Activated naive CD4-positive, alpha-beta T cell treated with anti-CD3 and anti-CD28 coated beads, Interleukin-2, amount 50 U/mL, for 72 hours (primary cell): ENCODE measurements around the gene SPRED2. TPM values are rescaled to one million over a fixed set of nuclear protein-coding genes. Genes with fewer than 3 reads are reported as not detected.

ENCODE experiments used
- ATAC-seq, 2 donors: fragments of 150-1000 bp; cut with Tn5 transposase; 2 replicates each; pipeline ENCODE4 v1.10.0; 2021; ENCODE audit warnings: mild to moderate bottlenecking in 2 of 2, moderate library complexity in 2 of 2
- DNase-seq, 2 donors: peaks; one replicate each; pipeline ENCODE4 v3.0.0; 2021 to 2022; ENCODE audit warnings: low spot score in 2 of 2
- H3K27ac Mint-ChIP-seq, 2 donors: one replicate each; pipeline ENCODE4 v1.8.0; 2022; ENCODE audit warnings: mild to moderate bottlenecking in 2 of 2, mixed read lengths in 2 of 2
- H3K36me3 Mint-ChIP-seq, 2 donors: one replicate each; pipeline ENCODE4 v1.8.0; 2022; ENCODE audit warnings: mixed read lengths in 2 of 2
- H3K9me3 Mint-ChIP-seq, 2 donors: one replicate each; pipeline ENCODE4 v1.8.0; 2022; ENCODE audit warnings: mixed read lengths in 2 of 2
- total RNA-seq, 2 donors: library from RNA; stranded (reverse); gene quantifications; one replicate each; pipeline ENCODE4 v1.2.3, GENCODE V29; 2022

The SPRED2 gene
- total RNA-seq, 2 donors from 2014 or later, result 3.5 to 8.3 TPM

DNA sequence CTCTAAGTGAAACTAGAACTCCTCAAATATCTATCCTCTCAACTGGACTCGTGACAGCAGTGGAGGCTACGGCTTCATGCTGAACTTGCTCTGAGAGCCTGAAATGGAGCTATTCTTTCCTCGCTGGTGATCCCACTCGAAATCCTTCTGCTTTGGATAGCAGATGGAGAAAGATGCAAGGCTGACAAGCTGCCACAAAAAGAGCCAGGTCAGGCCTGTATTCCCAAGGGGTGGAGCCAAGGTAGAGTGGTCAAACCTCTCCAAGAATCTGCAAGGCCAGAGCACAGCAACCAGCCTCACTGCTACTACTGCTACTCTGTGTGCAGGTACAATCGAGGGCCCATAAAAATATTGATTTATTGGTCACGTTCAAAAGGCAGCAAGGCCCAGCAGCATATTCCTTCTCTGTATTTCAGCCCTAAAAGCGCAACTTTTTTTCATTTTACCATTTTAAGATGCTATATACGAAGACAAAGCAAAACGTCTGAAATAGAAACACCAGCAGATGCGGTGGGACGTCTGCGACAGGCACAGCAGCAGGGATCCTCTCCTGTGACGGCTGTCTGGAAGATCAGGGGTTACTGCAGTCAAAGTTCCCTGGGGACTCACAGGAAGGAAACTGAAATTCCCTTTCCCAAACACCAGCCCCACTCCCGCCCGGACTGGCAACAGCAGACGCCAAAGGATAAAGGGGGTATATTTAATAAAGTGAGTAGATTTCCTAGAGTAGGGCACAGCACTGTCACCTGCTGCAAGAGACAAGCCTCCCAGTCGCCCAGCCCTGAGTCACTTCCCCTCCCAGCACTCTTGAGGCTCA lies 2.4 kb downstream of the SPRED2 start:
- ATAC-seq (peak; percentile 51 to 63), DNase-seq (no peak)
- Mint-ChIP-seq H3K36me3 (no peaks in the 10 kb centered on the region), H3K9me3 (no peaks in the 10 kb centered on the region), H3K27ac (no peak overlapping the region)

DNA sequence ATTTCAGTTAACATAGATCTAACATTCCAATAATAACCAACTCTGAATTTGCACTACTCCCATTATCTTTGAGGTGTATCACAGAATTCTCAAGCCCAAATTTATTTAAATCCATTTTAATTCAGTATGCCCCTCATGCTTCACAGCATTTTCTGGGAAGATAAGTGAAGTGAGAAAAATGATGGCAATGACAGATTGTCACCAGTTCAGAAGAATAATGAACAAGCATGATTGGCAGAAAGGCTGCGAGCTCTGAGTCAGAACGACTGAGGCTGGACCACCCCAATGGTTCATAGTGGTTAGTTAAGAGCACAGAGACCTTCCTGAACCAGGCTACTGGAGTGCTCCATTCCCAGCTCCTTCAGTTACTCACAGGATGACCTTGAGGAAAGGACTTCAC lies 4.9 kb downstream of the SPRED2 start:
- ATAC-seq, result no peak
- no peaks in the 10 kb centered on the region for H3K36me3 Mint-ChIP-seq
- H3K9me3 Mint-ChIP-seq, result no peaks in the 10 kb centered on the region
- no peak for DNase-seq
- no peak overlapping the region for H3K27ac Mint-ChIP-seq

DNA sequence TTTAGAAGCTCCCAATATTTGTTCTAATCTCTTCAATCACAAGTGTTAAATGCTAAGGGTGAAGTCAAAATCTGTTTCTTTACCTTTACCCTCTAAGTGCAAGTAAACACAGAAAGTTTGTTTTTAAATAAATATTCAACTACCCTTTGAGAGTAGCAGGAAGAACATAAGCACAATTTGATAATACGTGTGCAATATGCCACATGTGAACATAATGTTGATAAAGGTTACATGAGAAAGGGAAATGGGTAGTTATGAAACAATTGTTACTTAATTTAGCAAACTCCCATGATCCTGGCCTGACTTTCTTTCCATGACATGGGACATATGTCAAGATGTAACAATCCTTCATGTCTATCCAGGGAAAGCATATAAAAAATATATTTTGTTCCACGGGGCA lies 7.1 kb downstream of the SPRED2 start:
- ATAC-seq (no peak), DNase-seq (no peak)
- peaks cover 7 to 8% of the 10 kb centered on the region in 2 donors for H3K9me3 Mint-ChIP-seq
- H3K36me3 Mint-ChIP-seq, result peaks cover 8 to 14% of the 10 kb centered on the region in 2 donors
- H3K27ac Mint-ChIP-seq, result no peak overlapping the region

DNA sequence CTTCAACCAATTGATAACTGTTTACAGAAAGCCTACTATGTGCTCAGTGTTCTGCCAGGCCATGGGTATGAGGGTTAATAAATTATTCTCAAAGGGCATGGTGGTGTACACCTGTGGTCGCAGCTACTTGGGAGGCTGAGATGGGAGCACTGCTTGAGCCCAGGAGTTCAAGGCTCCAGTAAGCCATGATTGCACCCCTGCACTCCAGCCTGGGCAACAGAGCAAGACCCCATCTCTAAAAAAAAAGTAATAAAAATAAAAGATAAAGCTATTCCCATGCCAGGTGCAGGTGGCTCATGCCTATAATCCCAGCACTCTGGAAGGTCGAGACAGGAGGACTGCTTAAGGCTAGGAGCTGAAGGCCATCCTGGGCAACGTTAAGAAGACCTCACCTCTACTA lies 8.0 kb downstream of the SPRED2 start:
- DNase-seq (no peak), ATAC-seq (no peak)
- Mint-ChIP-seq H3K9me3 (peaks cover 7 to 8% of the 10 kb centered on the region in 2 donors), H3K27ac (no peak overlapping the region), H3K36me3 (peaks cover 9 to 18% of the 10 kb centered on the region in 2 donors)

DNA sequence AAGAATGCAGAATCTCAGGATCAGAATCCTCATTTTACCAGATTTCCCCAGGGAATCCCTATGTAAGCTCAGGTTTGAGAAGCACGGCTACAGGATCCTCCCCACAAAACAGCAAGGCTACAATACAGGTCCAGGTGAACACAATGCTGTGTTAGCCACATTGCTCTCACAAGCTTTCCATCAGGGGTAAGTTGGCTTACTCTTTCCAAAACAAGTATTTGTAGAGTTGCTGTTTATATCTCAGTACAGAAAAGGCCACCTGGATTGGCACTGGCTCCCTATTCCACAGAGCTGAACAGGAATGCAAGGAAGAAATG lies 11.0 kb downstream of the SPRED2 start:
- H3K36me3 Mint-ChIP-seq, result peaks cover 9 to 19% of the 10 kb centered on the region in 2 donors

DNA sequence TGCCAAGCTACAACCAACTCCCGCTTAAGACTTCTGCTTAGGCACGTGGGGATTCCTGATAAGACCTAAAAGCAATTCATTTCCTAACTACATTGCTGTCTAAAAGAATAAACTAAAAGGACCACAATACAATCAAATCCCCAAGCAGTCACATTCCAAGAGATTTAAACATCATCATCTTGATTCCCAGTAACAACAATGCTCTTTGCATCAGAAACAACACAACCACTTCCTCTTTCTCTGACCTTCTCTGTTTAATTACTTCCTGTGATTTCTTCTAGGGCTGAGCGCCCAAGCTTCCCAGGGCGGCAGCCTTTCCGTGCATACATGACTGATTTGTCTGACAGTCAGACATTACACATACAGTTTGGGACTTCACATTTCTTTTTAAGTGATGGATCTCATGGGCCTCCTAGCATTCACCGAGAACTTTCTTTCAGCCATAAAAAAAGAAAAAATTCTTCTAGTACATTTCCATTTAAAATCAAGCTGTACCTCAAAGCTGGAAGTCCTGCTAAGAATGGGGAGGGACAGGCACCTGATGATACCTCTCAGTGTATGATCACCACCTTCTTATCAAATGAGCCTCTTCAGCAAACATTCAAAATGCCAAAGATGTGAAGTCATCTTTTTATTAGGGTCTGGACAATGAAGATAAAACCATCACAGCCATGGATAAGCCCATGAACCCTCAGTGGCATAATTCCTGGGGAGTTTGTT lies 11.5 kb downstream of the SPRED2 start:
- Mint-ChIP-seq H3K9me3 (peaks cover 7 to 8% of the 10 kb centered on the region in 2 donors), H3K27ac (no peak overlapping the region), H3K36me3 (peaks cover 9 to 19% of the 10 kb centered on the region in 2 donors)
- peak in 1 of 2 donors; percentile 38 for ATAC-seq
- no peak for DNase-seq

More for the DNA sequence above, 11.0 kb downstream of the SPRED2 start:
- no peak for ATAC-seq
- no peak for DNase-seq
- Mint-ChIP-seq H3K27ac (no peak overlapping the region), H3K9me3 (peaks cover 7 to 8% of the 10 kb centered on the region in 2 donors)

DNA sequence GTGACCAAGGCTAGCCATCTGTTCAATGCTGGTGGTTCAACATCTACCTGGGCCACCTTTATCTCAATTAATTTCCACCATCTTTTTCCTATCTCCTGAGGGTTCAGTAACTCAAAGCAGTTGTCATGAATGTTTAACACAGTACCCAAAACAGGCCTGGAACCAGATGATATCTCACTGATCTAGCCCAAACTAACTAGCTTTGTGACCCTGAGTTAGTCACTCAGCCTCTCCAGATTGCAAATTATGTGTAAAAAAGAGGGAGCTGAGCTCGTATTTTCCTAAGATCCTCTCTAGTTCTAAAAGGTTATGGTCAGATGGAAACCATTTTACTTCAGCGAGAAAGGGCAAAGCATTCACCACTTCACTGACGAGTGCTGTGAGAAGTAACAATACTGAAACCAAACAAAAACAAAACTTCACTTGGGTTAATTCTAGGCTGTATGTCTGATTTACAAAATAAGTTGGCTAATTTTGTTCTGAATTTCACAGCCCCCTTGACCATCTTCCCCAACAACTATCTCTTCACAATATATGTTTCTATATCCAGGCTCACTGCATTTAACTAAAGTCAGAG lies 14.8 kb downstream of the SPRED2 start:
- Mint-ChIP-seq H3K27ac (no peak overlapping the region), H3K36me3 (peaks cover 9 to 19% of the 10 kb centered on the region in 2 donors), H3K9me3 (peaks cover 7 to 8% of the 10 kb centered on the region in 2 donors)
- DNase-seq (no peak), ATAC-seq (peak; percentile 79 to 82)

DNA sequence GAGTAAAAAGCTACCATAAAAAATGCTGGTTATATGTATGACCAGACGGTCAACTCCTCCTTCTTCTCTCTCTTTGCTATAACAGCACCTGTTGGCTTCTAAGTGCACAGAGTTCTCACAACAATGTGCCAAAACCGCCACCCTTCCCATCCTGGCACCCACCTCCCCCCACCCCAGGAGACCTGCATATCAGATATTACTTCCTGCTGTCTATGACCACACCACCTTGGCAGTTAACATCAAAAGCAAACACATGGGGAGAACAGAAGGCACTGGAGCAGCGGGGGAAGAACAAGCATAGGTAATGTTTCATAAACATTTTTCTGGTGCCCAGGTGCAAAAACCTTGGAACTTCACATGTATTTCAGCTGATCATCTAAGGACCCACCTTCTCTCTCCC lies 15.5 kb downstream of the SPRED2 start:
- Mint-ChIP-seq H3K9me3 (peaks cover 7 to 8% of the 10 kb centered on the region in 2 donors), H3K36me3 (peaks cover 9 to 16% of the 10 kb centered on the region in 2 donors), H3K27ac (no peak overlapping the region)
- DNase-seq, result no peak
- ATAC-seq, result no peak

DNA sequence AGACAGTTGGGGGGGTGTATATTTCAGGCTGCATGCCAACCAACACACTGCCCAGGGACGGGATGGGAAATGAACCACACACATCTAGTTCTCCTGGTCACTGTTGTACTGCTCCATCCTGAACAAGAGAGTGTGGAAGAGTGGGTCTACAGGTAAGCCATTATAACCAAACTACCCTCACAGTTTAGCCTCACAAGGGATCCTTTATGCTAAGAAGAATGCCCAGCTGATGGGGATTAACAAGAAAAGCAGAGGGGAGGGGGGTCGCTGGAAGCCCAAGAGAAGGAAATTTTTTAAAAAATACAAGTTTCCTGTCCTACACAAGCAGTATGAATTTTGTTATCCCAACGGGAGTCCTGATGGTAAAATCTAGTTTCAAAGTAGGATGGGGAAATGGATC lies 16.1 kb downstream of the SPRED2 start:
- Mint-ChIP-seq H3K27ac (no peak overlapping the region), H3K9me3 (peaks cover 7 to 8% of the 10 kb centered on the region in 2 donors), H3K36me3 (peaks cover 9 to 14% of the 10 kb centered on the region in 2 donors)
- DNase-seq (no peak), ATAC-seq (no peak)

DNA sequence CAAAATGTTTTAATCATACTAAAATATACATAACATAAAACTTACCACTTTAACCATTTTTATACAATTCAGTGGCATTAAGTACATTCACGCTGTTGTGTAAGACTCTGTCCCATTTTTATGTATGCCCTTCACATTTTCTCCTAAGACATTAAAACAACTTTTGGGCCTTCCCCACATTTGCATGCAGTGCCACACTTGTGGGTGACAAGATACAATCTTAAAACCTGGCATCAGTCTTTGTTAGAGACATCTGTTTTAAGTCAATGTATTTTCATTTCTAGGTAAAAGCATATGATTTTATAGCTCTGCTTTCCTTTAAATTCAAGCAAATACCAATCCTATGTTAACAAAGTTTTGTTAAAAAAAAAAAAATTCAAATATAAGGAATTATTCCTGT lies 17.3 kb downstream of the SPRED2 start:
- no peaks in the 10 kb centered on the region for H3K9me3 Mint-ChIP-seq
- DNase-seq (no peak), ATAC-seq (no peak)
- no peak overlapping the region for H3K27ac Mint-ChIP-seq
- peaks cover 0 to 5% of the 10 kb centered on the region in 2 donors for H3K36me3 Mint-ChIP-seq

DNA sequence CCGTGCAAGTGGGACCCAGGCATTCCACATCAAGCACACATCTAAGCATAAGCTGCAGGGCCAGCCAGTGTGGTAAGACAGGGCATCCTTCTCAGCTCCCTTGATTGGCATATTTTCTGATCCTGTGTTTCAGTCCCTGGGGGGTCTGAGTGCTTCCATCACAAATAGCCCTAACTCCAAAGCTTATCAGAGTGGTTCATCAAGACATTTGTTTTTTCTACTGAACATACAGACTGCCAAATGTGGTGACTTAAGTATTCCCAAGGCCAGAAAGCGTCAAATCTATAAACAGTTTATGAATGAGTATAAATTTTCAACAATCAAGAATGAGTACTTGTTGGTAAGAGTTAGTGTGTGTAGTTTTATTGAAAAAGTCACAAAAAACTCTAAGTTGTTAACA lies 18.8 kb downstream of the SPRED2 start:
- DNase-seq, result no peak
- no peak overlapping the region for H3K27ac Mint-ChIP-seq
- no peaks in the 10 kb centered on the region for H3K9me3 Mint-ChIP-seq
- ATAC-seq, result no peak
- H3K36me3 Mint-ChIP-seq, result no peaks in the 10 kb centered on the region

DNA sequence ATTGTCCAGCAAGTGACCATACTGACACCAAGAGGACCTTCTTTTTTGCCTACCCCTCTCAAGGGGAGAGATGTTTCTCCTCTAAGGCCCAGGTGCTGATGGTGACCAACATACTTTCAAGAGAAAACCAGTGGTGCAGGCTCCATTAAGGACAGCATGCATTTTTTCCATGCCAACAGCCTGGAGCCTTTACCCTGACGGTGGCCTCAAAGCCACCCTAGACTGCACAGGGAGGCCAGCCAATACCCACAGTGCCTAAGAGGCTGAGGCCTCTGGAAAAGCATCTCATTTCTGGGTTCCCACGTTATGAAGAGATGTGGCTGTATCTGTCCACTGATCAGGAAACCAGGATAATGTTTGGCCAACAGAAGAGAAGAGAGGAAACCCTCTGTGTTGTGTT lies 19.3 kb downstream of the SPRED2 start:
- Mint-ChIP-seq H3K36me3 (no peaks in the 10 kb centered on the region), H3K27ac (no peak overlapping the region), H3K9me3 (no peaks in the 10 kb centered on the region)
- ATAC-seq, result no peak
- no peak for DNase-seq

DNA sequence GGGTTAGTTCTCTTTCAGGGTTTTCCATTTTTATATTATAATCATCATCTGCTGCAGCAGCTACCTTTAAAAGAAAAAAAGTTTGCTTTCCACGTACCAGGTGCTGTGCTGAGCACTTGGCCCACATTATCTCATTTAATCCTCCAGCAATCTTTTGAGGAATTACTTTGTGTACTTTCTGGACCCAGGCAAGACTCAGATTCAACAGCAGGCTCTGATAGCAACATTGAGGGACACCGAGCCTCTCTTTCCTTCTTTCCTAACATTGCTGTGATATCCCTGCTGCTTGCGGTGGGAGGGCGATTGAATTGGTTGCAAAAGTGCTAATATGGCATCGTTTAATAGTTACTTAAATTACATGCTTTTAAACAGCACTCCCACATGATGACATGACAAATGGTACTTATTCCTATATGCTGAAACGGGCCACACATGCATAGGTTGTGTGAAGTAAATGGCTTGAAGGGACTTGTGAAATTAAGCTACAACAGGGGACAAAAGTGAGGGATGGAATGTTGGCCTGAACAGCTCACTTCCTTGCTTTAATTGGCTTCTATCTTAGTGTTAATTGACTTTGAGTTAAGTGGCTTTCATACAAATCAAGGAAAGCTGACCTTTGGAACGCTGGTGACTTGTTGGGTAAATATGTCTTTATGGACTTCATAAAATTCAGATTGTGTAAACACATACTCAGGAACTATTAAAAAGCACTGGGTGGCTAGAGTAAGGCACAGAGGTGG lies 21.2 kb downstream of the SPRED2 start:
- DNase-seq (no peak), ATAC-seq (no peak)
- H3K27ac Mint-ChIP-seq, result no peak overlapping the region
- no peaks in the 10 kb centered on the region for H3K36me3 Mint-ChIP-seq
- H3K9me3 Mint-ChIP-seq, result no peaks in the 10 kb centered on the region

DNA sequence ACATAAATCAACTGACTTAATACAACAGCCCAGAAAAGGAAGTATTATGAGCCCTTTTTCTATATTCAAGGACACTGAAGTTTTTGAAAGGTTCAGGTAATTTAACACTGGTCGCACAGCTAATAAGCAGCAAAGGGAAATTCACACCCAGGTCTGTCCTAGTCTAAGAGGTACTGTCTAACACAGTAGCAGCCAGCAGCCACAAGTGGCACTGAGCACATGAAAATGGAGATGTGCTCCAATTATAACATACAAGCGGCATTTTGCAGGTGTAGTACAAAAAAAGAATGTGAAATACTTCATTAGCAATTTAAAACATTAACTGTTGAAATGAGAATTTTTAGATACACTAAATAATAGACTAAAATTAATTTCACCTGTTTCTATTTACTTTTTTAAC lies 23.4 kb downstream of the SPRED2 start:
- Mint-ChIP-seq H3K9me3 (no peaks in the 10 kb centered on the region), H3K27ac (no peak overlapping the region), H3K36me3 (no peaks in the 10 kb centered on the region)
- DNase-seq, result no peak
- no peak for ATAC-seq

DNA sequence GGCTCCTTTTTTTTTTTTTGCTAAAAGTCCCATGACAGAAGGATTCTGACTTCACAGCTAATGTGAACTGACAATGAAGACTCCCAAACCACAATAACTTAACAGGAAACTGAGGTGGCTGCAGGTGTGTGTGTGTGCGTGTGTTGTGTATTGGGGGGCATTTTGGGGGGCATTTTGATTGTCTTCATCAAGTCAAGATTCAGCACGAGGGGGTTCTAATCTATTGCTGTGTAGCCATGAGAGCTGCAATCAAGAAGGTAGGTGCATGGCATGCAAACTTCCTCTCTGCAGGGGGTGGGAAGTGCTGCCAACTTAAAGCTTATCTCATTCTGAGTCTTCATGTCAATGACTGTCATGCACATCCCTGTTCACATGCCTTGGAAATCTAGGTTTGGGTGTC lies 25.2 kb downstream of the SPRED2 start:
- no peaks in the 10 kb centered on the region for H3K36me3 Mint-ChIP-seq
- ATAC-seq (no peak), DNase-seq (no peak)
- H3K9me3 Mint-ChIP-seq, result no peaks in the 10 kb centered on the region
- H3K27ac Mint-ChIP-seq, result no peak overlapping the region

DNA sequence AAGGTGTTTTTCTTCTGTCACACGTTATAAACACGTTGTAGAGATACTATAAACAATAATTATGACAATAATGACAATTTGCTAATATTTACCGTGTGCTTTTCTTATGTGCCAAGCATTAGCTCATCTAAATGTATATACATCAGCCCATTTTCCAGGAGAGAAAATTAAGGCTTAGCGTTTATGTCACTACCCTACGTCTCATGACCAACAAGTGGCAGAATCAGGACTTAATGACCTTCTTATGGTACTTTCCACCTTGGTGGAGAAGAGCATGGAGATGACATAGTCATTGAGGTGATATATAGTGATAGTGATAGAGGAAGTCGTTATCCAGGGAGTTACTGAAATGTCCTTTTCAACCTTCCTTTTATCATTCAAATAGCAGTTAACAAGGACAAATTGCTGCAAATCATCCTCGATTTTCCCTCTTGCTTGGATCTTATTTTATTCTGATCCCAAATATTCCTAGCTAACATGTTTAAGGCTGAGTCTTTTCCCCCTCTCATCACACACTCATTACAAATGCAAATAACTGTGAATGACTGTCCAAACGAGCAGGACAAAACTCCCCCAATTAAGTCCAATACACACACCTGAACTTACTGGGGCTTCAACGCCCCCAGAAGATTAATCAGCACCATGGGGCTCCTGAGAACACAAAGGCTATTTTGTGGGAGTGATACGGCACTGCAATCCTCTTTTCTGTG lies 27.3 kb downstream of the SPRED2 start:
- no peak for DNase-seq
- no peaks in the 10 kb centered on the region for H3K36me3 Mint-ChIP-seq
- no peak overlapping the region for H3K27ac Mint-ChIP-seq
- no peak for ATAC-seq
- H3K9me3 Mint-ChIP-seq, result no peaks in the 10 kb centered on the region
